ENCODE results near the gene TTLL9. TPM values are rescaled to one million over a fixed set of nuclear protein-coding genes. Genes with fewer than 3 reads are reported as not detected.

The TTLL9 gene
- total and polyA plus RNA-seq, 10 of the 15 experiments (the other 5 are each of a cell fraction or from before 2014, with no cell fraction given), result 0.03 to 0.77 (median 0.11) TPM; not detected in 2

- no peaks in the 10 kb centered on the region for H3K4me1 ChIP-seq (ENCODE audit: control insufficient read depth, insufficient read depth, low read length)
- ChIA-PET RAD21 (ENCODE audit: unreplicated experiment) (interaction anchor here (1.1 to 1.7 kb wide), 2 partner anchors 17 to 40 kb away, joined by 3 to 5 read pairs; partner anchors contain the start of gene PDRG1), SMC1A (ENCODE audit: uncharacterized antibody, unreplicated experiment) (interaction anchor here (1.3 kb wide), 2 partner anchors 67 to 80 kb away, joined by 4 read pairs; no protein-coding TSS in a partner anchor), POLR2A (no interaction called here), CTCF (interaction anchor here (1.0 to 1.5 kb wide), 3 partner anchors 16 to 83 kb away, joined by 3 to 4 read pairs (median 3); partner anchors contain the start of gene PDRG1)
- no peak overlapping the region for H3K27ac ChIP-seq (ENCODE audit: control insufficient read depth, insufficient read depth)
- 20% methylated on average over 8 of the region's 8 CpGs for WGBS (ENCODE audit: insufficient coverage, insufficient replicate concordance, low lambda C conversion rate, missing lambda C conversion rate)
- TF ChIP-seq CREB1 (IDR thresholded peaks at IDR 0.05; ENCODE audit: low read depth), result no peak
- H3K9ac ChIP-seq (ENCODE audit: control insufficient read depth, insufficient read depth, low read length), result no peak overlapping the region
- intact Hi-C loops (cut with micrococcal nuclease; ENCODE audit: unreplicated experiment) (no loop called here), in situ Hi-C loops (cut with MboI) (no loop called here)
- FAIRE-seq (no peak), DNase-seq (ENCODE audit: low read depth, low spot score) (no peak), ATAC-seq (peak; percentile 32; the same call in 1 of the 3 replicates)
- H4K20me1 ChIP-seq (ENCODE audit: control insufficient read depth, insufficient read depth), result no peaks in the 10 kb centered on the region
- no peak overlapping the region for H3K4me2 ChIP-seq (ENCODE audit: control insufficient read depth, insufficient read depth)
- no peaks in the 10 kb centered on the region for H3K27me3 ChIP-seq (replicated peaks in 1 of 2; ENCODE audit: control insufficient read depth in 2 of 2, insufficient read depth in 2 of 2, low read length in 1 of 2)
- H3K36me3 ChIP-seq (ENCODE audit: control insufficient read depth in 2 of 2, insufficient read depth in 2 of 2, low read length in 1 of 2), result no peaks in the 10 kb centered on the region
- no peaks in the 10 kb centered on the region for H3K79me2 ChIP-seq (ENCODE audit: control insufficient read depth, insufficient read depth, low read length)
- H2AFZ ChIP-seq (ENCODE audit: control insufficient read depth, low read depth, low read length), result no peak overlapping the region
- no peaks in the 10 kb centered on the region for H3K9me3 ChIP-seq (replicated peaks; ENCODE audit: control insufficient read depth, insufficient read depth, low read length)
- no TSS peak for BruUV-seq (replicated peaks)
- no peak overlapping the region for H3K4me3 ChIP-seq
Measured at GRCh38 chr20:31934968-31935764, 64.7 kb downstream of the TTLL9 start.

DNA sequence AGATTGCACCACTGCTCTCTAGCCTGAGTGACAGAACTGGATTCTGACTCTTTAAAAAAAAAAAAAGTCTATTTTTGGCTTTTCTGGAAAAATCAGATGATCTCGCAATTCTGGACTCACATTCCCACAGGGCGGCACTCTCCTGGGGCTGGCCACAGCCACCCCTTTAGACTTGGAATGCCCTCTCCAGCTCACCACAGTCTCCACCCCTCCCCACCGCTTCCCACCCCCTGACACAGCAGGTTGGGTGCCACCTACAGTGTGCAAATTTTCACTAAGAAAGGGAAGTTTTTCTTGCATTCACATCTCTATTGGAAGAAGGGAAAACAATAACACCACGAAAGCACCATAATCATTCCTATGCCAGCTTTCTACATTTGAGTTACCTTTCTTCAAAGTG, 66.0 kb downstream of the TTLL9 start:
- TF ChIP-seq SP1 (IDR thresholded peaks at IDR 0.05; ENCODE audit: low read depth, low read length), result no peak
- no peak for TF ChIP-seq SIN3A (IDR thresholded peaks at IDR 0.05; ENCODE audit: low read depth, low read length)
- no peak for TF ChIP-seq EZH2 (IDR thresholded peaks at IDR 0.05; ENCODE audit: borderline replicate concordance, control insufficient read depth, low read depth, low read length)
- no peak for TF ChIP-seq CBX5 (IDR thresholded peaks at IDR 0.05; ENCODE audit: low read depth)
- Histone ChIP-seq H3K9me3 (replicated peaks; ENCODE audit: control insufficient read depth, insufficient read depth, low read length) (no peaks in the 10 kb centered on the region), H3K4me3 (no peak overlapping the region), H3K4me2 (ENCODE audit: control insufficient read depth, insufficient read depth) (no peak overlapping the region), H3K9ac (ENCODE audit: control insufficient read depth, insufficient read depth, low read length) (no peak overlapping the region), H3K27me3 (replicated peaks in 1 of 2; ENCODE audit: control insufficient read depth in 2 of 2, insufficient read depth in 2 of 2, low read length in 1 of 2) (no peaks in the 10 kb centered on the region), H4K20me1 (ENCODE audit: control insufficient read depth, insufficient read depth) (no peaks in the 10 kb centered on the region), H3K4me1 (ENCODE audit: control insufficient read depth, insufficient read depth, low read length) (no peaks in the 10 kb centered on the region), H3K27ac (ENCODE audit: control insufficient read depth, insufficient read depth) (no peak overlapping the region), H3K36me3 (ENCODE audit: control insufficient read depth in 2 of 2, insufficient read depth in 2 of 2, low read length in 1 of 2) (no peaks in the 10 kb centered on the region), H3K79me2 (ENCODE audit: control insufficient read depth, insufficient read depth, low read length) (no peaks in the 10 kb centered on the region), H2AFZ (ENCODE audit: control insufficient read depth, low read depth, low read length) (no peak overlapping the region)
- DNase-seq (ENCODE audit: low read depth, low spot score) (no peak), FAIRE-seq (no peak), ATAC-seq (no peak)
- WGBS (ENCODE audit: insufficient coverage, insufficient replicate concordance, low lambda C conversion rate, missing lambda C conversion rate), result 64% methylated on average over 4 of the region's 4 CpGs
- ChIA-PET RAD21 (ENCODE audit: unreplicated experiment) (interaction anchor here (1.7 kb wide), 1 partner anchor 16 kb away, joined by 5 read pairs; the partner anchor contains the start of gene PDRG1), CTCF (interaction anchor here (1.0 to 1.3 kb wide), 2 partner anchors 16 to 96 kb away, joined by 3 read pairs; partner anchors contain the start of gene PDRG1), SMC1A (ENCODE audit: uncharacterized antibody, unreplicated experiment) (no interaction called here), POLR2A (interaction anchor here (0.7 kb wide), 1 partner anchor 45 kb away, joined by 4 read pairs; no protein-coding TSS in a partner anchor)
- no TSS peak for BruUV-seq (replicated peaks)
- in situ Hi-C loops (cut with MboI) (no loop called here), intact Hi-C loops (cut with micrococcal nuclease; ENCODE audit: unreplicated experiment) (no loop called here)
